GM18868 (cell line): ENCODE measurements around the gene IFNA14.
A peak's percentile ranks its signal among the peaks of the same experiment; 100 is the strongest.
"Not testable (repeated sequence)": the region's sequence is repeated elsewhere in the genome, so short reads cannot be mapped to it uniquely, and the experiment has no call there.

ENCODE experiments used
- ATAC-seq: cut with Tn5 transposase; IDR thresholded peaks from one replicate; pipeline ENCODE4 v1.9.1; 2021; ENCODE audit warnings: mild to moderate bottlenecking, moderate library complexity; ENCODE audit not compliant: unreplicated experiment

IFNA14 gene

GRCh38 chr9:21239911-21240310 lies at the start of gene IFNA14:
Gene IFNA14 (minus strand): TSS chr9:21240005. CDS start chr9:21239935, 70 bp downstream.
- no peak for ATAC-seq

GRCh38 chr9:21287280-21287679 lies 47.5 kb upstream of the IFNA14 start:
- ATAC-seq, result peak; percentile 40

GRCh38 chr9:21286659-21287058 lies 46.9 kb upstream of the IFNA14 start:
- no peak for ATAC-seq

- no peak for ATAC-seq
Observed at GRCh38 chr9:21286099-21286498, 46.3 kb upstream of the IFNA14 start.

- no peak for ATAC-seq
Observed at GRCh38 chr9:21281275-21281674, 41.5 kb upstream of the IFNA14 start.

- no peak for ATAC-seq
Observed at GRCh38 chr9:21268347-21268657, 28.5 kb upstream of the IFNA14 start.

- peak; percentile 82 for ATAC-seq
Observed at GRCh38 chr9:21267485-21268346, 27.9 kb upstream of the IFNA14 start.

- no peak for ATAC-seq
Observed at GRCh38 chr9:21266733-21267484, 27.1 kb upstream of the IFNA14 start.

GRCh38 chr9:21265421-21266189 lies 25.8 kb upstream of the IFNA14 start:
- peak; percentile 51 for ATAC-seq

- no peak for ATAC-seq
Observed at GRCh38 chr9:21255538-21256212, 15.9 kb upstream of the IFNA14 start.

- ATAC-seq, result peak; percentile 87
Observed at GRCh38 chr9:21252721-21253547, 13.1 kb upstream of the IFNA14 start.

- no peak for ATAC-seq
Observed at GRCh38 chr9:21251638-21252037, 11.8 kb upstream of the IFNA14 start.

- no peak for ATAC-seq
Observed at GRCh38 chr9:21251190-21251589, 11.4 kb upstream of the IFNA14 start.

- ATAC-seq, result no peak
Observed at GRCh38 chr9:21244836-21245235, 5.0 kb upstream of the IFNA14 start.

- not testable (repeated sequence) for ATAC-seq
Observed at GRCh38 chr9:21236360-21236714, 3.5 kb downstream of the IFNA14 start.

- peak; percentile 83 for ATAC-seq
Observed at GRCh38 chr9:21235468-21236359, 4.1 kb downstream of the IFNA14 start.

- no peak for ATAC-seq
Observed at GRCh38 chr9:21234153-21234687, 5.6 kb downstream of the IFNA14 start.

GRCh38 chr9:21233258-21233657 lies 6.5 kb downstream of the IFNA14 start:
- ATAC-seq, result no peak

GRCh38 chr9:21228122-21228521 lies 11.7 kb downstream of the IFNA14 start, which contains the start of gene IFNA17:
Gene IFNA17 (minus strand): TSS chr9:21228222. CDS start chr9:21228173, 49 bp downstream.
- ATAC-seq, result no peak
